Measurements from ENCODE around the gene CYP2S1.
"Not testable (repeated sequence)": the region's sequence is repeated elsewhere in the genome, so short reads cannot be mapped to it uniquely, and the experiment has no call there.

CYP2S1 gene

GRCh38 chr19:41226874-41227390, 33.9 kb downstream of the CYP2S1 start:
- no peak for DNase-seq

- DNase-seq = no peak
Measured at GRCh38 chr19:41228486-41228885, 35.5 kb downstream of the CYP2S1 start.

GRCh38 chr19:41229338-41229737, 36.3 kb downstream of the CYP2S1 start:
- not testable (repeated sequence) for DNase-seq

- no peak for DNase-seq
Measured at GRCh38 chr19:41230067-41230857, 37.2 kb downstream of the CYP2S1 start.

- no peak for DNase-seq
Measured at GRCh38 chr19:41232686-41233085, 39.7 kb downstream of the CYP2S1 start.

GRCh38 chr19:41233748-41234240, 40.8 kb downstream of the CYP2S1 start:
- no peak for DNase-seq

- no peak for DNase-seq
Measured at GRCh38 chr19:41234512-41235168, 41.6 kb downstream of the CYP2S1 start.

GRCh38 chr19:41235480-41235879, 42.5 kb downstream of the CYP2S1 start:
- no peak for DNase-seq

- no peak for DNase-seq
Measured at GRCh38 chr19:41238244-41238643, 45.2 kb downstream of the CYP2S1 start.

- no peak for DNase-seq
Measured at GRCh38 chr19:41239363-41239762, 46.3 kb downstream of the CYP2S1 start.

GRCh38 chr19:41239961-41240574, 47.0 kb downstream of the CYP2S1 start:
- no peak for DNase-seq

- no peak for DNase-seq
Measured at GRCh38 chr19:41241859-41242258, 48.8 kb downstream of the CYP2S1 start.

GRCh38 chr19:41244117-41244516, 51.1 kb downstream of the CYP2S1 start:
- DNase-seq = no peak

GRCh38 chr19:41245843-41246242, 52.8 kb downstream of the CYP2S1 start:
- no peak for DNase-seq

- DNase-seq = no peak
Measured at GRCh38 chr19:41248895-41249294, 55.9 kb downstream of the CYP2S1 start.

- DNase-seq = no peak
Measured at GRCh38 chr19:41249707-41250423, 56.8 kb downstream of the CYP2S1 start.

GRCh38 chr19:41253660-41254059, 60.6 kb downstream of the CYP2S1 start:
- no peak for DNase-seq

- DNase-seq = no peak
Measured at GRCh38 chr19:41255171-41255570, 62.2 kb downstream of the CYP2S1 start.
